Brain microvascular endothelial cell (primary cell): ENCODE measurements around the gene RPL10A.
A peak's percentile ranks its signal among the peaks of the same experiment; 100 is the strongest.

ENCODE experiments used
- DNase-seq: peaks from one replicate; pipeline ENCODE4 v3.0.0-alpha.2; 2020
- H3K27ac ChIP-seq: fragments of 250-450 bp; sonication (Bioruptor Pico); 2 replicates; pipeline ENCODE4 v1.5.1; 2020; ENCODE audit warnings: mild to moderate bottlenecking, moderate library complexity
- H3K27me3 ChIP-seq: fragments of 250-450 bp; sonication (Bioruptor Pico); replicated peaks from 2 replicates; pipeline ENCODE4 v1.5.1; 2020; ENCODE audit warnings: mild to moderate bottlenecking
- H3K36me3 ChIP-seq: fragments of 250-450 bp; sonication (Bioruptor Pico); replicated peaks from 2 replicates; pipeline ENCODE4 v1.5.1; 2020; ENCODE audit warnings: mild to moderate bottlenecking
- H3K4me3 ChIP-seq: 2 replicates; pipeline ENCODE4 v1.5.1; 2011; ENCODE audit warnings: low read depth, mild to moderate bottlenecking, control low read depth, low read length, moderate library complexity
- in situ Hi-C: cut with HindIII; loops from 2 replicates; pipeline ENCODE4 v1.10.0; 2017; ENCODE audit warnings: low sequenced_read_pairs, low pct_ligation_motif_present
- TF ChIP-seq, protein P1 (sequence below): IDR thresholded peaks from 2 replicates; pipeline ENCODE4 v1.5.1; 2011; ENCODE audit warnings: low read depth, mild to moderate bottlenecking, moderate library complexity, low read length, control low read depth, inconsistent platforms; ENCODE audit errors: missing control alignments

The RPL10A gene

GRCh38 chr6:35492974-35493284 is 24.7 kb downstream of the RPL10A start:
- Histone ChIP-seq H3K27ac (no peak overlapping the region), H3K4me3 (no peak overlapping the region), H3K27me3 (no peaks in the 10 kb centered on the region), H3K36me3 (no peaks in the 10 kb centered on the region)
- TF ChIP-seq, protein P1, sequence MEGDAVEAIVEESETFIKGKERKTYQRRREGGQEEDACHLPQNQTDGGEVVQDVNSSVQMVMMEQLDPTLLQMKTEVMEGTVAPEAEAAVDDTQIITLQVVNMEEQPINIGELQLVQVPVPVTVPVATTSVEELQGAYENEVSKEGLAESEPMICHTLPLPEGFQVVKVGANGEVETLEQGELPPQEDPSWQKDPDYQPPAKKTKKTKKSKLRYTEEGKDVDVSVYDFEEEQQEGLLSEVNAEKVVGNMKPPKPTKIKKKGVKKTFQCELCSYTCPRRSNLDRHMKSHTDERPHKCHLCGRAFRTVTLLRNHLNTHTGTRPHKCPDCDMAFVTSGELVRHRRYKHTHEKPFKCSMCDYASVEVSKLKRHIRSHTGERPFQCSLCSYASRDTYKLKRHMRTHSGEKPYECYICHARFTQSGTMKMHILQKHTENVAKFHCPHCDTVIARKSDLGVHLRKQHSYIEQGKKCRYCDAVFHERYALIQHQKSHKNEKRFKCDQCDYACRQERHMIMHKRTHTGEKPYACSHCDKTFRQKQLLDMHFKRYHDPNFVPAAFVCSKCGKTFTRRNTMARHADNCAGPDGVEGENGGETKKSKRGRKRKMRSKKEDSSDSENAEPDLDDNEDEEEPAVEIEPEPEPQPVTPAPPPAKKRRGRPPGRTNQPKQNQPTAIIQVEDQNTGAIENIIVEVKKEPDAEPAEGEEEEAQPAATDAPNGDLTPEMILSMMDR: no peak
- in situ Hi-C loops: no loop called here
- DNase-seq: no peak

DNA sequence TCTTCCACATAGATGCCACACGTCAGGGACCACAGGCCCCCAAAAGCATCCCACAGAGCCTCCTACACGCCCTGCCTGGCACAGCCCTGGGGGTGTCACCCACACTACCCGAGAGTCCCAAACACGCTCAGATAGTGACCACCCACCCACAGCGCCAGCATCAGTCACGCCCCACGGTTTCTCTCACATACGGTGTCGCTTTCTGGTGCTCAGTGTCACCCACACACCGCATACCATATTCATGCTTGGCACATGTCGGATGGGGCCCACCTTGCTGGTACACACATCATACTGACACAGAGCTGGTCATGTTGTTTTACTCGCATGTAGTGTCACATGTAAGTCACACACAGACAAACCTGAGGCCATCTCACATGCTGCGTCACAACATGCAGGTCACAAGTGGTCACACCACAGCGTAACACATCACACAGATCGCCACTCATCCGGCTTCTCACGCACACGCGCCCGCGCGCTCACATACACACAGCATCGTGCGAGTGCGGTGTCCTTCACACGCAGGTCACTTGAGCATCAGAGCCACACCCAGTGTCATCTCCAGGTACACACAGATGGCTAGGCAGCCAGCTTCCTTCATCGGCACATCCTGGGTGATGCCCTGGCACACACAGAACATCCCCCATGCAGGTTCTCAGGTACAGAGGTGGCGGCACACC is 25.2 kb downstream of the RPL10A start:
- TF ChIP-seq, protein P1: no peak
- in situ Hi-C loops: no loop called here
- Histone ChIP-seq H3K27me3 (no peaks in the 10 kb centered on the region), H3K4me3 (no peak overlapping the region), H3K27ac (no peak overlapping the region), H3K36me3 (no peaks in the 10 kb centered on the region)
- no peak for DNase-seq

DNA sequence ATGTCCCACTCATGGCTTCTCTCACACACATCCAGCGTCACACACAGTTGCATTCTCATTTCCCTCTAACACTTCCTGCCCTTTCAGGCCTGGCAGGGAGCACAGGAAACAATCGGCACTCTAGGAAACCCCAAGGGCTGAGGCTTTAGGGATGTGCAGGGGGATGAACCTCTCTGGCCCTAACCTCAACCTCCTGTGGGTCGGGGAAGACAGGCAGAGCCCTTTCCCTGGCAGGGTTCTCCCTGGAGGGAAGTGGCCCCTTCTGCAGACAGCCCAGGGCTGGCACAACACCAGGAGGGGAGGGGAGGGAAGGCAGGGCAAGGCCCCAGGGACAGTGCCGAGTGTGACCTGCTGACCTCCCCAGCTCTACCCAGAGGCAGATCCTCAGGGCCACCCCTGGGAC is 26.0 kb downstream of the RPL10A start:
- Histone ChIP-seq H3K36me3 (no peaks in the 10 kb centered on the region), H3K27ac (no peak overlapping the region), H3K4me3 (peak overlapping the region; percentile 5), H3K27me3 (no peaks in the 10 kb centered on the region)
- DNase-seq: no peak
- in situ Hi-C loops: no loop called here
- TF ChIP-seq, protein P1: no peak

DNA sequence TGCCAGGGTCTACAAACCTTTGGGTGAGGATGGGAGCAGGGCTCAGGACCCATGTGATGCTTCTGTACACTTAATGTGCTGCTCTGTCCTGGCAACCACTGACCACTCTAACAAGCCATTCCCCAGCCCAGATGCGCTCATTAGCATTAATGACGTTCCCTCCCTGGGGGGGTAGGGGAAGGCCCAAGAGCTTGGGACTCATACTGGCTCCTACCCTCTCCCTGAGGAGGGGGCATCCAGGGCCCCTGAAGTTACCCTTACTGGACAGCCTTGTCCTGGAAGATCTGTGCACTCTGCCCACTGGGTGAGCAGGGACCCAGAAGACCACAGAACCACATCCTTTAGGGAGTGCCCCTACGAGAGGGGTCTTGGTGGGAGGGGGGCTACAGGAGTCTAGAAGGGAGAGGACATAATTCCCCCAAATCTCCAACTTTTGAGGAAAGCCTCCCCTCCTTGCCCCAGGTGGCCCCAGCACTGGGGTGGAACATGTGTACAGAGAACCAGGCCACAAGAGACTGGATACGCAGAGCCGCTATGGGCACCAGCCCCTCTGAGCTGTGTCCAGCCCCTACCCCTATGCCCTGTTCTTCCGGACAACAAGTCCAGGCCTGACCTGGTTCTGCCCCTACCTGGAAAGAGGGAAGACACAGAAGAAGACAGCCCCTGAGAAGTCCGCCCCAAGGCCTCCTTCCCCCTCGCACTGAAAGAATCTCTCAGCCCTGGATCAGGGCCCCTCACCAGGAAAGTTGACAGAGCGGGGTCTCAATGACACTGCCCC is 27.2 kb downstream of the RPL10A start:
- TF ChIP-seq, protein P1: no peak
- Histone ChIP-seq H3K36me3 (no peaks in the 10 kb centered on the region), H3K27ac (no peak overlapping the region), H3K27me3 (no peaks in the 10 kb centered on the region), H3K4me3 (peak overlapping the region; percentile 70)
- in situ Hi-C loops: no loop called here
- no peak for DNase-seq

DNA sequence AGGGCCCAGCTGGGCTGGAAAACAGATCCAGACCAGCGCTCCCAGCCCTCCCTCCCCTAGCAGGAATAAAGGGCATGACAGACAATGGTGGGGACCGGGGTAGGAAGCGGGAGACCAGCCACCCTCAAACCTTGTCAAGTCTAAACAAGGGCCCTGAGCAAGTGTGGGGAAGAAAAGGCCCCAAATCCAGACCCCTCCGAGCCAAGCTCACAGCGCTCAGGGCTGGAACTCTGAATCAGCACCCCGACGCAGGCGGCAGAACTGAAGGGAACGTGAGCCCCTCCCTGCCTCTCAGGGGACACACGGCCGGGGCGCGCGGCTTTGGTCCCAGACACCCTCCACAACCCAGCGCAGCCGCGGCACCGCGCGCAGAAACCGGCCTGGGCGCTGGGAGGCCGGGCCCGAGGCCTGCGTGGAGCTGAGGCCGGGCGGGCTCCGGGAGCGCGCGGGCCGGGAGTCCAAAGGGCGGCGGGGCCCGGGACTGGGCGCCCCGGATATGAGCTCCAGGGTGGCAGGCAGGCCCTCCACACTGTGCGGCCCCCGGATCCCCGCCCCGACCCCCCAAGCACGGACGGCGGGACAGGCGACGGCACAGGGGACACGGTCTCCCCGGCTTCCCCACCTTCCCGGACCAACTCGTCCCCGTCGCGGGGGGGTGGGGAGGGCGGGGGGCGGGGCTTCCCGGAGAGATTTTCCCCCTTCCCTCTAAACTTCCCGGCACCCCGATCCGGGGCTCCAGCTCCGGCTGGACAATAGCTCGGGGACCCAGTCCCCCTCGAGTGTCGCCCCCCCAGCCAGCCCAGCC is 28.0 kb downstream of the RPL10A start:
- H3K27me3 ChIP-seq: no peaks in the 10 kb centered on the region
- TF ChIP-seq, protein P1: peak; percentile 1
- peak overlapping the region; percentile 70 for H3K4me3 ChIP-seq
- H3K27ac ChIP-seq: peak overlapping the region; percentile 45
- in situ Hi-C loops: no loop called here
- no peaks in the 10 kb centered on the region for H3K36me3 ChIP-seq
- DNase-seq: no peak
